DLD1 (cell line): Measurements from ENCODE around the gene STK32A.

Source experiments
- in situ Hi-C: cut with HindIII; loops from 2 replicates; pipeline ENCODE4 v1.10.0; 2017; ENCODE audit warnings: low sequenced_read_pairs

STK32A gene

DNA sequence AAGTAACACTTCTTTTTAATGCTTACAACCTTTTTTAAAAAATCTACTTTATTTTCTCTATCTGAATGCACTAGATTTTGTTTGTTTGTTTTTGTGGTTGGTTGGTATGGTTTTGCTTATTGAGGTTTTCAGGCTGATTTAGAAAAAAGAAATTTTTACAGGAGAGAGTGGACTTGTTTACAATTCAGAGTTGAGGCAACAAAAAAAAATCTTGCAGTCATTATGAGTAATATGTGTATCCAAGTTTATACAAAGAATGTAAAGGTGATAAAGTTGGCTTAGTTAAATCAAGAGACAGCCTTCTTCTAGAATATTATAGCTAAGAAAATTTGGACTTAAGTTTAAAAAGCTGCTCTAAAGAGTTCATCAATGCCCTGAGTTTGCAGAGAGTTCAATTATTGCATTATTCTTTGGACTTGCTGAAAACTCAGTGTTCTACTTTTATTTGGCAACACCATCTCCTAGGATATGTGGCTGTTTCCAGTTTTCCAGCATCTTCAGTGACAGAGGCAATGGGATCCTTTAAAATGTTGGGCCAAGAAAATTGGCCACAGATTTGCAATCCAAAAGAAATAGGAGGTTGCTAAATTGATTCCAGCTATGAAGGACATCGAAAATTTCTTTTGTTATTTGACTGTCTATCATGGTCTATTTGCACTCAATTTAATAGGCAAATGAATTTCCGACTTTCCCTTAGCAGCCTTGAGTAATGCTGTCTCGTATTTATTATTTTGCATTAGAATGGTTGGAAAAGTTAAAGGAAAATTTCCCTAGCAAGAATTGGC, 10.7 kb downstream of the STK32A start:
- in situ Hi-C loops, result no loop called here

GRCh38 chr5:147248561-147248960, 13.7 kb downstream of the STK32A start:
- in situ Hi-C loops, result no loop called here

DNA sequence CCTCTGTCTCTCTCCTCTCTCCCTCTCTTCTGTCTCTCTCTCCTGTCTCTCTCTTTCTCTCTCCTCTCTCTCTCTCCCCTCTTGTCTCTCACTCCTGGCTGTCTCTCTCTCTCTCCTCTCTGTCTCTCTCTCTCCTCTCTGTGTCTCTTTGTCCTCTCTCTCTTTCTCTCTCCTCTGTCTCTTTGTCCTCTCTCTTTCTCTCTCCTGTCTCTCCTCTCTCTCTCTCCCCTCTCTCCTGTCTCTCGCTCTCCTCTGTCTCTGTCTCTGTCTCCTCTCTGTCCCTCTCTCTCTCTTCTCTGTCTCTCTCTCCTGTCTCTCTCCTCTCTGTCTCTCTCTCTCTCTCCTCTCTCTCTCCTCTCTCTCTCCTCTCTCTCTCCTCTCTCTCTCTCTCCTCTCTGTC, 25.0 kb downstream of the STK32A start:
- in situ Hi-C loops, result no loop called here

DNA sequence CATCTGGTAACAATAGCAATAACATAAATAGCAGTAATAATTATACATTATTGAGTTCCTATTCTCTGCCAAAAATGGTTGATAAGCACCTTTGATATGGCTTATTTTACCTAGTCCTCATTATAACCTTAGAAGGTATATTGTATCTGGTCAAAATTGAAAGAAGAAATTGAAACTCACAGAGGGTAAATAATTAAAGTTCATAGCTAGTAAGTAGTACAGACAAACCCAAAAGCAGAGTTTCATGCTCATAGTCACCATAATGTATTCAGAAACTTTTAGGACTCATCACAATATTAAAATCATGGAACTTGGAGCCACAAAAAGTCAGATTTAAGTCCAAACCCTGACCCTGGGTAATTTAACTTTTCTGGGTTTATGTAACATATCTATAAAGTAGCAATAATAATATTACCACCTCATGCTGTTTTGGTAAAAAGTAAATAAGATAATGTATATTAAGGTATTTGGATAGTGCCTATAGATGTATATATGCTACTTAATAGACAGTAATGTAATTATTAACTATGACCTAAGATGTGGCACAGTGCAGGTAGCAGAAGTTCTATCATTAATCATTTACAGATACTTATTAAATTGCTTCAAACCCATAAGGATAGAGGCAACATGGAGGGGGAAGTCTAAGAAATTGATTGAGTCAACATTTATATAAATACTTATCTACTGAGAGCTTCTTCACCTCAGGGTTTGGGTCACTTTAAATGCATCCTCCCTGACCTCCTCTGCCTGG, 32.4 kb downstream of the STK32A start:
- in situ Hi-C loops, result no loop called here

DNA sequence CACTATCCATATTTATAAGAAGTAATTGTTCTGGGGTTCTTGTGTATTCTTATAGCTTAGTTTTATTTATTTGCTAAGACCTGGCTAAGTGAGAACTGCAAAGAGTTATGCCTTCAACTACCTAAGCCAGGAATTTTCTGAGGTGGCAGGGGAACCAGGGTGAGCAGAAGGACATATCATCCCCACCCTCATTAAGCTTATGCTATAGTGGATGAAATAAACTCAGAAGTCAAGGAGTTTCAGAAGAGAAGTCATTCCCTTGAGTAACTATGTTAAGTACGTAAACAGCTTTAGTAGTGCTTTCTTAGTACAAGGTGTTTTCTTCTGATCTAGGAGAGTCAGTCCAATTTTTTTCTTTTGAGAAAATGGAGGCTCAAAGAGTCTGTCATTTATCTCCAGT, 41.7 kb downstream of the STK32A start:
- in situ Hi-C loops, result no loop called here

- in situ Hi-C loops, result no loop called here
Measured at GRCh38 chr5:147286296-147286695, 51.5 kb downstream of the STK32A start.

DNA sequence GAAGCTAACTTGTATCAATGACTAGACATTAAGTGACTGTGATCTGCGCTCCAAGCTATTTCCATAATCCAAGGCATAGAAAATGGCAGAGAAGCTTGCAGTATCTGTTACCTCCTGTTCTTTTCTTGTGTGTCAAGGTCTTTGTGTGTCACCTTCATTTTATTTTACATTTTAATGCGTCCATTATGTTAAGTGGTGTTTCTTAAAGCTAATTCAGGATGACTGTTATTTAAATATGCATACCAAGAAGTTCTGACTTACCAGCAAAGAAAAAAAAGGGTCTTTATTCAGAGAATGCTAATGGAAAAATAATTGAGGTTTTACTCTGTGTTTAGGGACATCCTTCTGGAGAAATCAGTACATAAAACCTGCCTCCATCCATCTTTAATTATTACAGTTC, 52.3 kb downstream of the STK32A start:
- in situ Hi-C loops, result no loop called here

- in situ Hi-C loops, result no loop called here
Measured at GRCh38 chr5:147290261-147290660, 55.4 kb downstream of the STK32A start.

DNA sequence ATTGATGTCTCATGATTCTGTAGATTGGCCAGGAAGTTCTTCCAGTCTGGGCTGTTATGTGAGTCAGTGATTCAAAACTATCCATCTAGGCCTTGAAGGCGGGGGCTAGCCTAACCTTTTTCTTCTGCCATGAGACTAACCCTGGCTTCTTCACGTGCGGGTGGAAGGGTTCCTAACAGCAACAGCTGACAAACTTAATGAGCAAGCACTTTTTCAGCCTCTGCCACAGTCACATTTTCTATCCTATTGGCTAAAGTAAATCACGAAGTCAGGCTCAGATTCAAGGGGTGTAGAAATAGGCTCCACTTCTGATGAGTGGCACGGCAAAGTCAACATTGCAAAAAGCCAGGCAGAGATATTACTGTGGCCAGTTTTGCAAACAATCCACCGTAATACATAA, 68.4 kb downstream of the STK32A start:
- in situ Hi-C loops, result no loop called here

- in situ Hi-C loops, result no loop called here
Measured at GRCh38 chr5:147303976-147304375, 69.2 kb downstream of the STK32A start.

GRCh38 chr5:147305147-147305546, 70.3 kb downstream of the STK32A start:
- in situ Hi-C loops, result no loop called here

DNA sequence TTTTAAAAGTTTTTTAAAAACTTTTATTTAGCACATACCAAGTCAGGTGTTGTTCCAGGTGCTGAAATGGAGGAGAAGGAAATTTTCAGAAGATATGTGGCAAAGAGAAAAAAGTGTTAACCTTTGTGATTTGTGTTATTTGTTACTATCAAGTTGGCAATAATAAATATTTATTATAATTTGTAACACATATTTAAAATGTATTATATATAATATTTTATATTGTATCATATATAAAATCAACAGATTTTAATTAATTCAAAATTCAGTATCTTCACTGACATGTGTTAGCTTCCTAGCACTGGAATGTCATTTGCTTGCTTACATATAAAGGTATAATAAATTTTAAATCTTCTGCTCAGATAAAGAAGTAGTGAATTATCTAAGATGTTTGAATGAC, 71.5 kb downstream of the STK32A start:
- in situ Hi-C loops, result no loop called here

GRCh38 chr5:147307170-147307569, 72.3 kb downstream of the STK32A start:
- in situ Hi-C loops, result no loop called here

- in situ Hi-C loops, result no loop called here
Measured at GRCh38 chr5:147309621-147310020, 74.8 kb downstream of the STK32A start.

GRCh38 chr5:147310059-147310704, 75.4 kb downstream of the STK32A start:
- in situ Hi-C loops, result no loop called here

DNA sequence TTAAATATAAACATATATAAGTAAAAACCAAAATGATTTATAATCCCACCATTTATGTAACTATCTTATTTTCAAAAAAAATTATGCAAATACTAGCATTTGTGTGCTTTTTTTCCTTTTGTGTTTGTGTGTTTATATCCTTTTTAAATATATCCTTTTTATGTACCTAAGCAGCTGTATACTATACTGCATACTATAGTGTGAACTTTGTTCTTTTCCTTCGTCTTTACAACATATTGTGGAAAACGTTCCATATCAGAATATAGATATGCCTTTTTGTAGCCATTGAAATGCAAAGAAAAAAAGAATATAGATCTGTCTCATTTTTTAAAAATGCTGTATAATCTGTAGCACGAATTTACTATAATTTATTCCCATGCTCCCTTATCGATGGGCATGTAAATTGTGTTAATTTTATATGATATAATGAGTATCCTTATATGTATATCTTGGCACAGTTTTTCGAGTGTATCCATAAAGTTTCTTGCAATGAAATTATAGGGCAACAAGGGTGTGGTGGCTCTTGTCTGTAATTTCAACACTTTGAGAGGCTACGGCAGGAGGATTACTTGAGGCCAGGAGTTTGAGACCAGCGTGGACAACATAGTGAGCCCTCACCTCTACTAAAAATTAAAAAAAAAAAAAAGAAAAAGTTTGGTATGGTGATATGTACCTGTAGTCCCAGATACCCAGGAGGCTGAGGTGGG, 83.3 kb downstream of the STK32A start:
- in situ Hi-C loops, result no loop called here

DNA sequence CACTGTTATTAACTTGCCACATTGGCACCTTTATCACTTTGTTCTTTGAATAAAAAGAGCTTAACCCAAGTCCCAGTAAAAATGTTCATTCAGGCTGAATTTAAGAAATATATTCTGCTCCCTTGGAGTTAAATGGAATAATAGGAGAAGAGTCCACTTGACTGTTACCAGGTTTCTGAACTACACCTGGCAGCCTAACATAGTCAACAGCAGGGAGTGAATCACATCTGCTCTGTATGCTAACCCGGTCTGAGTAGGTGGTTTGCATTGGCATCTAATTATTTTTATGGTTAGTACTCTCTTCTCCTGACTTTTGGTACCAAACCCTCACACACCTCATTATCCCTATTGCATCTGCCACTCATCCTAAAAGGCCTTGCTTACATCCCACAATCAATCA, 86.7 kb downstream of the STK32A start:
- in situ Hi-C loops, result no loop called here

DNA sequence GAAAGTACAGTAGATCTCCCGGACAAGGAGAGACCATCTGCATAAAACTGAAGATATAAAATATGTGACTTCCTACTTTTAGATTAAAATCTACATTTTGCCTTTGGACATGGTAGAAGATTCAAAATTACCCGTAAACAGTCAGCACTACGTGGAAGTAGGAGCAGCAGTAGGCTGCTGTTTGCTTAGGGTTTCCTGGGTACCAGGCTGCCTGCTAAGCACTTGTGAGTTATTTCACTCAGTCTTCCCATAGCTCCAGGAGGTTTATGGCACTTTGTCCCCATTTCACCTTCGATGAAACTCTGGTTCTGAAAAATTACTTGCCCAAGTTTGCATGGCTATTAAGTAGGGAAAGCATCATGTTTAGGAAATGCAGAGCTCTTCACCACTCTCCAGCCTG, 92.6 kb downstream of the STK32A start:
- in situ Hi-C loops, result no loop called here

DNA sequence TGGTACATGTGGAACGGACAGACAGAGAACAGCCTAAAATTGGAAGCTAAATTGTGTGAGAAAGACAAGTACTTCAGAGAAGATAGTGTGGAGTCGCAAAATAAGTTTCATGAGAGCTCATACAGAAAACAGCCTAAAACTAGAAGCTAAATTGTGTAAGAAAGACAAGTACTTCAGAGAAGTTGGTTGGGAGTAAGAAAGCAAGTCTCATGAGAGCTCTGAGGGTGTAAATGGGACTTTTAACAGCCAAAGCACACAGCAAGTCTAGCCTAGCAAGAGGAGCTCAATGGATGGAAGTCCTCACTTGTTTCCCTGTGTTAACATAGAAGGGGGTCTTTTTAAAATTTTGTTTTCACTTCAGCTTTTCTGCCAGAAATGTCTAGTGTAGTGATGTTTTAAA, 93.1 kb downstream of the STK32A start:
- in situ Hi-C loops, result no loop called here

DNA sequence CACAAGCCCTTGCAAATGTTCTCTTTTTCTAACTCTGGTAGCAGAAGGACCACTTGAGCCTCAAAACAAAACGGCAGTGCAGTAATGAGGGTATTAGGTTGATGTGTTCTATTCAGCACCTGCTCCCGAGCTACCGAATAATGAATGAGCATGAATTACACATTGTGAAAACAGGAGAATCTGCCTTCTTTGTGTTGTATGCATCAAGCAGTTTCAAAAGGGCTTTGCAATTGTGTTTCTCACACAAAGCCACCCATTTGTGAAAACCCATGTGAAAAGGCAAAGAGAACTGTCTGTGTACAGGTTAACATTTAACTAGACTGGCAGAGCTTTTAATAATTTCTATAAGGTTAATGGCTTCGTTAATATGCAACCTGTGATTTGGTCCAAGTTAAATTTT, 97.8 kb downstream of the STK32A start:
- in situ Hi-C loops, result no loop called here

- in situ Hi-C loops, result no loop called here
Measured at GRCh38 chr5:147336876-147337275, 102.0 kb downstream of the STK32A start.
